RCC 7860 (cell line): ENCODE data around the gene RARG.

Experiments
- DNase-seq: peaks from one replicate; pipeline ENCODE4 v3.0.0-alpha.2; 2015; ENCODE audit warnings: low spot score
- FAIRE-seq: peaks from 2 replicates; lab custom pipeline; 2012; peaks lifted over from hg19 to GRCh38; lab: Jason Lieb, UNC

RARG gene

DNA sequence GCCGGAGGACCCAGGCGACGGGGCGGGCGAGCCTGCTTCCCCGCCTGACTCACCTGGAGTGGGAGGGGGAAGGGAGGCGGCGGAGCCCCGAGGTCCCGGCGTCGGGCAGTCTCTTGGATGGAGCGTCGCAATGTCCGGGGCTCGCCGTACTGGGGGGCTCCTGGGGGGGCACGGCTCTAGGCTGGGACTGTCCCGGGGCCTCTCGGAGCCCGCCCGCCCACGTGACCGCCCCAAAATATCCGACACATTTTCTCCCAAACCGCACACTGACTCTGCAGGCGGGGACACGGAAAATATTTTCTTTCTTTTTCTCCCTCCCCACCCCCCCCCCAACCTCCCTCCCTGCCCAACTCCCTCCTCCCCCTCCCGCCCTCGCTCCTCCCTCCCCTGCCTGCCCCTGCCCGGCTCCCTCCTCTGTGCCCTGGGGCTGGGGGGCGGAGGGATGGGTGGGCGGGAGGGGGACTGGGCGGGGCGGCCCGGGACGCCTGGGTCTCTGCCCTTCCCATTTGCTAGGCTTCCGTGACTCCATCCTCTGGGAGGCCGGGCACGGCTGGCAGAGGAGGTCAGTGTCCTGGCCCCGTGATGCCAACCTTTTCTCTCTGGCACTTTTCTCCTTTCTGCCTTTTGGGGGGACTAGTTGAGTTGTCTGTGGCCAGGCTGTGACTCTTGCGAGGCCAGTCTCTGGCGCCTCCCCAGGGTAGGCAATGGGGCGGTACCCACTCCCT, at the start of gene RARG:
Gene RARG, minus strand, starts transcription at position 289 of the 725 bp plus-strand sequence. CDS start 4,664 bp downstream, outside the sequence.
- FAIRE-seq (no peak), DNase-seq (peak; percentile 24)

DNA sequence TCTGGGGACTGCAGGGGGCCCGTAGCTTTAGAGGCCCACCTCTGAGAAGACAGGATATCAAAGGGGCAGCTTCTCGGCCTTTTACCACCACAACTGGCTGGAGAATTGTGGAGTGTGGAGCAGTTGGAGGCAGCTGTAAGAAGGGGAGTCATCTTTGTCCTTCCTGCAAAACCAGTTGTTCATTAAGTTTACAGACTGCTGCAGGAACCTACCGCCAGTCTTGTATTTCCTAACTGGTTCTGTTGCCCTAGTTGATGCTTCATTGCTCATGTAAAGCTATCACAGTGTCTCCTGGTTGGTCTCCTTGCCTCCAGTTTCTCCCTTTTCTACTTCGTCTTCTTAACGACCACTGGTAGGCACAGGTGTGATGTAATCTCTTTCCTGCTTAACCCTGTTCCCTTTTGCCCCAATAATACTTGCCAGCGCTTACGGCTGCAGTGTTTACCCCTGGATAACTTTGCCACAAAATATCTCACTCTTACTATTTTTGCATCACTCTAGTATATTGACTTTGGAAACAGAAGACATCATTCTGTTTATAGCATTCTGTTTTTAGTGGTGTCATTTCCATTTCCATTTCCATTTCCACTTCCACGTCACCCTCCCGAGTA, 48.0 kb upstream of the RARG start:
- FAIRE-seq (no peak), DNase-seq (no peak)

DNA sequence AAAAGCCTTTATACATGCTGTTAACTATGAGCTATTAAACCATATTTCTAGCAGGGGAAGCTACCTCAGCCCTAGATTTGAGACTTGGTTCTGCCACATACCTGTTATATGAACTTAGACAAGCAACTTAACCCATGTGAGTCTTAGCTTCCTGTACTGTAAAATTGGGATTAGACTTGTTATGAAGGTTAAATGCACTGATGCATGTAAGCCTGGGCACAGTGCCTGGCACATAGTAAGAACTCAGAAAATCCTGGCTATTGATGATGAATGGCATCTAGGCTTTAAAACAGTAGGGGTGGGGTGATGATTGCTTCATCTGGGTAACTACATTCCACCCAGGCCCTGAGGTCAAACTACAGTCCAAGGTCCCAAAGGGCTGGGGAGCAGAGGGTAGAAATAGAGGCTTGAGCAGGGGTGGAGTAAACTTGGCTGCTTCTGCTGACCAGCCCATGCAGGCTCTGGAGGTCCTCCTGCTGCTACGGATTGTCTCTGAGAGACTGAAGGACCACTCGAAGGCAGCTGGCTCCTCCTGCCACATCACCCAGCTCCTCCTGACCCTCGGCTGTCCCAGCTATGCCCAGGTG, 47.4 kb upstream of the RARG start:
- no peak for FAIRE-seq

DNA sequence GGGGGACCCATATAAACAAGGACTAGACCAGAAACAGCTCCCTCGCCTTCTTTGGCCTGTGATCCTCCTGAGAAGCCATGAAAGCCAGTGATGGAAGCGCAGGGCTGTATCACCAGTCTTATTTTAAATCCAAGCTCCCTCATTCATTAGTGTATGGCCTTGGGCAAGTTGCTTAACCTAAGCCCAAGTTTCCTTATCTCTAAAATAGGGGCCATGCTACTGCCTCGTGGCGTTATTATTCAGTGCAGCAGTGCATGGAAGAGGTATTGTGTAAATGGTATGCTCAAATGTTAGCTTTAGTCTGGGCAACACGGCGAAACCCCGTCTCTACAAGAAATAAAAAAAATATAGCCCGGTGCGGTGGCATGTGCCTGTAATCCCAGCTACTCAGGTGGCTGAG, 46.0 kb upstream of the RARG start:
- FAIRE-seq (no peak), DNase-seq (no peak)

More for the DNA sequence above, 47.4 kb upstream of the RARG start:
- DNase-seq, result no peak

DNA sequence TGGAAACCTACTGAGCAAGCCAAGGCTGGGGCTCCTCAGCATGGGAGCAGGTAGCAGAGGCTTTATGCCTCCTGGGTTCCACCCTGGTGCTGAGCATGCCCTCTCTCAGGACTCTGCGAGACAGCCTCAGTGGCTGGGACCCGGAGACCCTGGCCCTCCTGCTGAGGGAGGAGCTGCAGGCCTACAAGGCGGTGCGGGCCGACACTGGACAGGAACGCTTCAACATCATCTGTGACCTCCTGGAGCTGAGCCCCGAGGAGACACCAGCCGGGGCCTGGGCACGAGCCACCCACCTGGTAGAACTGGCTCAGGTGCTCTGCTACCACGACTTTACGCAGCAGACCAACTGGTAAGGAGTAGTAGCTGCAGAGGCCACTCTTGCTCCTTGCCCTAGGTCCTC, 44.5 kb upstream of the RARG start:
- FAIRE-seq, result no peak
- DNase-seq, result no peak

DNA sequence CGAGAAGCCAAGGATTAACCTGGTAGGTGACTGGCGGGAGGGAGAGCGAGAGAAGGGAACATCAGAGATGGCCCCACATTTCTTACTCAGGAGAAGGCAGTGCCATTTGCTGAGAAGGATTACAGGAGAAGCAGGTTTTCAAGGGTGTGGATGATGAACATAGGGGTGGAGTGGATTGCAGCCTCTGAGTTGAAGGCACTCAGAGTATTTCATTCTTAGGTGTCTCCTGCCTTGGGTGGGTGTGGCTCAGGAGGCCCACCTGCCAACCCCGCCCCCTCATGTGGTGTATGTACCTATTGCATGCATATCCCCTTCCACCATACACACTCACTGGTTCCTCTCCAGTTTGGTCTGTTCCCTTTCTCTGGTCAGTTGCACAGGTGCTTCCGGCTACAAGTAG, 42.4 kb upstream of the RARG start:
- no peak for DNase-seq
- no peak for FAIRE-seq

DNA sequence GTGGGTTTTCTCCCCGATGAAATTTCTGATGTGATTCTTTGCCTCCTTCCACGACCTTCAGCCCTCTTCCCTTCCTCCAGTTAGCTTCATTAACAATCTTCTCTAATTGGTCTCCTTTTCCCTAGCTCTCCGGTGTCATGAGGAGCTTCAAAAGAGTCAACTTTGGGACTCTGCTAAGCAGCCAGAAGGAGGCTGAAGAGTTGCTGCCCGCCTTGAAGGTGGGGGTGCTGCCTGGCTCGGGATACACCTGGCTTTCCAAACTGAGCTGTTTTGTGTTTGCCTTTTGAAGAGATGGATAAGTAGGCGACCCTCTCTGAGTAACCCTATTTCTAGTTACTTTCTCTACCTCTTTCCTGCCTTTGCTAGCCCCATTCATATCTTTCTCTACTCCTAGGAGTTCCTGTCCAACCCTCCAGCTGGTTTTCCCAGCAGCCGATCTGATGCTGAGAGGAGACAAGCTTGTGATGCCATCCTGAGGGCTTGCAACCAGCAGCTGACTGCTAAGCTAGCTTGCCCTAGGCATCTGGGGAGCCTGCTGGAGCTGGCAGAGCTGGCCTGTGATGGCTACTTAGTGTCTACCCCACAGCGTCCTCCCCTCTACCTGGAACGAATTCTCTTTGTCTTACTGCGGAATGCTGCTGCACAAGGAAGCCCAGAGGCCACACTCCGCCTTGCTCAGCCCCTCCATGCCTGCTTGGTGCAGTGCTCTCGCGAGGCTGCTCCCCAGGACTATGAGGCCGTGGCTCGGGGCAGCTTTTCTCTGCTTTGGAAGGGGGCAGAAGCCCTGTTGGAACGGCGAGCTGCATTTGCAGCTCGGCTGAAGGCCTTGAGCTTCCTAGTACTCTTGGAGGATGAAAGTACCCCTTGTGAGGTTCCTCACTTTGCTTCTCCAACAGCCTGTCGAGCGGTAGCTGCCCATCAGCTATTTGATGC, 36.9 kb upstream of the RARG start:
- no peak for FAIRE-seq
- no peak for DNase-seq

DNA sequence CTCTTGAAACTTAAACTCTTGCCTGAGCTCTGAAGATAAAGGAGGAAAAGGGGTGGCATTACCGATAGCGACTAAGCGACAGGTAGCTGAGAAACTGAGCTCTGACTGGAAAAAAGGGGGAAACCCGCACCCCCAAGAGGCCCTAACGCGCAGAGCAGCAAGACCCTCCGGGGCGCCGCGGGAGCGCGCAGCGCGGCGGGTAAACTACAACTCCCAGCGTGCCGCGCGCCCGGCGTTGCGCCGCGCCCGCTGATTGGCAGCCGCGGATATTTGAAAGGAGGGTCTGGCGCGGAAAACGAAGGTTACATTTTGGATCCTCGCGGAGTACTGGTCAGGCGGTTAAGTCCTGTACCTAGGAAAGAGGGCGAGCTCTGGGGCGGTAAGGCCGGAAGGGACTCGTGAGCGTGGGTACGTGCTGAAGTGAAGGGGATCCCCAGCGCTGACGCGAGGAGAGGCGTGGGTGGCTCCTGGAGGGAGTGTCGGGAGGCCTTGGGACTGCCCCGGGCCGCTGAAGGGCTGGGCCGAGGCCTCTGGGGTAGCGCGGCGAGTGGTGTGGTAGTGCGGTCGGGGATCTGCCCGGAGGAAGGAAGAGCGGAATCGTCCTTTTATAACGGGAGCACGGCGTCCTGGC, 36.1 kb upstream of the RARG start, which contains the start of gene ESPL1:
Gene ESPL1, plus strand, starts transcription at position 301 of the 631 bp plus-strand sequence. CDS start 468 bp downstream, outside the sequence.
- DNase-seq, result peak; percentile 56
- no peak for FAIRE-seq

DNA sequence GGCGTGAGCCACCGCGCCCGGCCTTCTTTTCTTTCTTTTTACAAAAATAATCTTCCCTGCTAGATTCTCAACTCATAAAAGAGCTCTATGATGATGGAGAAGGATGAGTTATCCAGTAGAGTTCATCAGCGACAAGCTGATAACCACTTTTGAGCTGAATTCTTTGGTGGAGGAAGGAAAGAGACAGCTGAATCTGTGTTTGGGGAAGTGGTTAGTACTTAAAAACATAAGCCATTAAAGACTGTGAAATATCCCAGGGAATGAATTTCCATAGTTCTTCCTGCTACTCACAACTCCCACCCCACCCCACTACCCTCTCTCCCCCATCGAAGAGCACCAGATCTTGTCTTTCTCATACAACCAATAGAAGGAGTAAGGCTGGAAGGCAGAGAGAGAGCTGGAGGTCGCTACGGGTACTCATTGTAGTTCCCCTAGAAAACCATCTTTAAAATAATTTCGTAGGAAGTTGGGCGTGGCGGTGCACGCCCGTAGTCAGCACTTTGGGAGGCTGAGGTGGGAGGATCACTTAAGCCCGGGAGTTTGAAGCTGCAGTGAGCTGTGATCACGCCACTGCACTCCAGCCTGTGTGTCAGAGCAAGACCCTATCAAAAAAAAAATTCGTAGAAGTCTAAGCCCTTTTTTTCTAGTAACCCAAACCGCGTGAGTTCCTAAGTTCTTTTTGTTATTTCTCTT, 35.4 kb upstream of the RARG start:
- FAIRE-seq (no peak), DNase-seq (no peak)

DNA sequence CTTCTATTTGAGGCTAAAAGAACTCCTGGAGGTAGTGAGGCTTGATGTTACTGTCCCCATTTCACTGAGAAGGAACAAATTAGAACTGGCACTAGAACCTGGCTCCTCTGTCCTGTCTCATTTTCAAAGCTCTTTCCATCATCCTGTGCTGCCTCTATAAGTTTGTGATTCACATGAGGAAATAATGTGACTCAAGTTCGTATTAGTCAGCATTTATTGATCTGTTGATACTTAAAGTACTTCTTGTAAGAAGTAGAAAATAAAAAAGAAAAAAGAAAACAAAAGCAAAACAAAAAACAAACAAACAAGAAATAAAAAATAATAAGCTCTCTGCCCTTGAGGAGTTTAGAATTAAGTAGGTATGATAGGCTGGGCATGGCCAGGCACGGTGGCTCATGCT, 33.8 kb upstream of the RARG start:
- DNase-seq (no peak), FAIRE-seq (no peak)

DNA sequence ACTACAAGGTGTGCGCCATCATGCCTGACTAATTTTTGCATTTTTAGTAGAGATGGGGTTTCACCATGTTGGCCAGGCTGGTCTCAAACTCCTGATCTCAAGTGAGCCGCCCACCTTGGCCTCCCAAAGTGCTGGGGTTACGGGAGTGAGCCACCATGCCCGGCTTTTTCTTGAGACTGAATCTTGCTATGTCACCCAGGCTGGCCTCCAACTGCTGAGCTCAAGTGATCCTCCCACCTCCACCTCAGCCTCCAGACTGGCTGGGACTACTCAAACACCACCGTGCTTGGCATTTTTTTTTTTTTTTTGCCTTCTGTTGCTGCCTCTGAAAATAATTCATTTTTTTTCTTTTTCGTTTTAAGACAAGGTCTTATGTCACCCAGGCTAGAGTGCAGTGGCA, 27.9 kb upstream of the RARG start:
- FAIRE-seq, result no peak

DNA sequence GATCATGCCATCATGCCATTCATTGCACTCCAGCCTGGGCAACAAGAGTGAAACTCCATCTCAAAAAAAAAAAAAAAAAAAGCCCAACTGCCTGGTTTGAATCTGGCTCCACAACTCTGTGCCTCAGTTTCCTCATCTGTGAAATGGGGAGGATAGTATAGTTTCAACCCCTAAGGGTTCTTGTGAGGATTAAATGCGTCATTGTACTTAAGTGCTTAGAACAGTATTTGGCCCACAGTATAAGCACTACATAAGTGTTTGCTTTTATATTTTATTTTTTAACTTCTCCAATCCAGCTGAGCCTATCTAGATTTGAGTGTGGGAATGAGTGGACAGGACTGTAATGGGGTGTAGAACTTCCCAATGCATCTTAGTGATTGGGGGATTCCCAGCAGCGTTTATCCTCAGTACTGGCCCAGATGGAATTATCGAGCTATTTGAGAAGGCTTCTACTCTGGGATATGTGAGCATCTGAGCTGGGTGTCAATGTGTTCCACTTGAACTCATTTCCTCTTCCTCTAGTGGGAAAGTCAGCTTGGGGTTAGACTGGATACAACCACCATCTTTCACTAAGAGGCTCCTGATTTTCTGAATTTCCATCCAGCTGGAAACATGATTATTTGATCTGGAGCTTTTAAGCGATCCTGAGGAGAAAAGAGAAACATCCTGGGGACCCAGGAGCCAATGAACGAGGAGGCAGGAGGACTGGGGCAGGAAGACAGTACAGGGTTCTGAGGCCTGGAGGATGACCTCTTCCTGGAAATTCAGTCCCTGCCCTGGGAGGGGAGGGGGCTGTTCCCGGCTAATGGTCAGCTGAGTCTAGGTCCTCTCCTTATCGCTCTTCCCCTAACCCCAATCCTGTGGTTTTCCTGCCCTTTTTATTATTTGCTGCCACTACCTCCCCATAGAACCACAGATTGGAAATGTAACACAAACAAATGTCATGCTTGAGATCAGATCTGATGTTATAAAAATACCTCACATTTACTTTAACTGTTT, 26.8 kb upstream of the RARG start:
- FAIRE-seq, result no peak
- DNase-seq, result no peak

More for the DNA sequence above, 27.9 kb upstream of the RARG start:
- DNase-seq, result no peak

DNA sequence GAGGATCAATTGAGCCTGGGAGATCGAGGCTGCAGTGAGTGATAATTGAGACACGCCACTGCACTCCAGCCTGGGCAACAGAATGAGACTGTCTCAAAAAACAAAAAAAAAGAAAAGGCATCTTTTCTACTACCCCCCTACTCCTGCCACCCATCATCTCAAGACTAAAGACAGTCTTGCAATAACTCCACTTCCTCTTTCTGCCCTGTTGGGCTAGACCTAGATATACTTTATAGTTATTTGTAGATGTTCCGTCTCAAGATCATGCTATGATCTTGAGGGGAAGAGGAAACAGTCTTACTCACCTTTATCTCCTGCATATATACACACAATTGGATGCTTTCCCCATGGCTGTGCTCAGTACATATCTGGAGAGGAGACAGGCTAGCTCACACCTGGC, 24.0 kb upstream of the RARG start:
- DNase-seq (no peak), FAIRE-seq (no peak)

DNA sequence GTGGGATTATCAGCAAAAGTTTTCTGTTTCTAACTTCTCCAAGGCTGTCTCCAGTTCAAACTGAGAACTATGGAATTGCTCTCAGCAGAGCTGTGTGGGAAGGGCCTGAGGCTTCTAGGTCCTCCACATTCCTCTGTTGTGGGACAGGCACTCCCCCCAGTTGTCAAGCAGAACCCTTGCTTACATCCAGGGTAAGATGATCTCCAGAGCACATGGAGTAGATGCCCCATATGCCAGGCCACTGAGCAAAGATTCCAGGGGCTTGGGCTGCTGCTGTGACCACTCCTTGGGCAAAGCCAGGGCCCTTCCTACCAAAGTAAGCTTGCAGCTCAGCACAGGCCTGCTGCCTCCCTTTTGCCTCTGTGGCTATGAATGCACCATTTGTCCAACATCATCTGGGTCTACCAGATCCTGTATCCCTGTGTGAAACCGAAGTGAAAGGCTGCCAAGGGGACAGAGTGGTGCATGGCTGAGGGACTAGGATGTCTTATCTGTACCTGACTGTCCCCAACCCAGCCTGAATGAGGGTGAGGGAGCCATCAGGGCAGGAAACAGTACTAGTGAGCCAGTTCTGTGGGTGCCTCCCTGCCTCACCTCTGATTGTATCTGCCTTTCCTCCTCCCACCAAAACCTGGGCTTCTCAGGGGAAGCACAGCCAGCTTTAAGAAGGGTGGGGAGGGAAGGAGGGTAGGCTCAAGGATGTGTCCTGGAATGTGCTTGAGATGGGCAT, 23.0 kb upstream of the RARG start:
- DNase-seq, result no peak

DNA sequence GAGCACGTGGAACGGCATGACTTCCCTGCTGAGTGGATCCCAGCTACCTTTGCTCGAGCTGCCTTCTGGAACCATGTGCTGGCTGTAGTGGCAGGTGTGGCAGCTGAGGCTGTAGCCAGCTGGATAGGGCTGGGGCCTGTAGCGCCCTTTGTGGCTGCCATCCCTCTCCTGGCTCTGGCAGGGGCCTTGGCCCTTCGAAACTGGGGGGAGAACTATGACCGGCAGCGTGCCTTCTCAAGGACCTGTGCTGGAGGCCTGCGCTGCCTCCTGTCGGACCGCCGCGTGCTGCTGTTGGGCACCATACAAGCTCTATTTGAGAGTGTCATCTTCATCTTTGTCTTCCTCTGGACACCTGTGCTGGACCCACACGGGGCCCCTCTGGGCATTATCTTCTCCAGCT, 21.3 kb upstream of the RARG start:
- FAIRE-seq (no peak), DNase-seq (no peak)

More for the DNA sequence above, 23.0 kb upstream of the RARG start:
- no peak for FAIRE-seq

DNA sequence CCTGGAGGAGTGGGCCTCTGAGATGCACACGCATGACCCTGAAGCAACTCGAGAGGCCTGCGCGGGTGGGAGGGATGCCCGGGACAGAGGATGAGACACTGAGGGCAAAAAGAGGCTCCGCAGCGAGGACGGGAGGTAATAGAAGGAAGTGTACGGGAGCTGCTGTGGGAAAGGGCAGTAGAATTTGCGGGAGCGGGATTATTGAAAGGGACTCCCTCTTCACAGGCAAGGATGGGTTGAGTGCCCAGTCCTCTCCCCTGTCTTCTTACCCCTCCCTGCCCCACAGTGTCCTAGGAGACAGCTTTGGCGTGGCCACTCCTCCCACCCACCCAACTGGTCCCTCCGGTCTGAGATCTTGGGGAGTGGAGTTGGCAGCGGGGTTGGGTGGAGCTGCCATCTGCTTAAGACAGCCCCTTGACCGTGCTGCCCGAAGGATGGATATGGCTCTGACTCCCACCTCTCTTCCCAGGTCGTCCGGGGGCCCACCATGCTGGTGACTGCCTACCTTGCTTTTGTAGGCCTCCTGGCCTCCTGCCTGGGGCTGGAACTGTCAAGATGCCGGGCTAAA, 20.4 kb upstream of the RARG start:
- no peak for DNase-seq
- FAIRE-seq, result no peak

DNA sequence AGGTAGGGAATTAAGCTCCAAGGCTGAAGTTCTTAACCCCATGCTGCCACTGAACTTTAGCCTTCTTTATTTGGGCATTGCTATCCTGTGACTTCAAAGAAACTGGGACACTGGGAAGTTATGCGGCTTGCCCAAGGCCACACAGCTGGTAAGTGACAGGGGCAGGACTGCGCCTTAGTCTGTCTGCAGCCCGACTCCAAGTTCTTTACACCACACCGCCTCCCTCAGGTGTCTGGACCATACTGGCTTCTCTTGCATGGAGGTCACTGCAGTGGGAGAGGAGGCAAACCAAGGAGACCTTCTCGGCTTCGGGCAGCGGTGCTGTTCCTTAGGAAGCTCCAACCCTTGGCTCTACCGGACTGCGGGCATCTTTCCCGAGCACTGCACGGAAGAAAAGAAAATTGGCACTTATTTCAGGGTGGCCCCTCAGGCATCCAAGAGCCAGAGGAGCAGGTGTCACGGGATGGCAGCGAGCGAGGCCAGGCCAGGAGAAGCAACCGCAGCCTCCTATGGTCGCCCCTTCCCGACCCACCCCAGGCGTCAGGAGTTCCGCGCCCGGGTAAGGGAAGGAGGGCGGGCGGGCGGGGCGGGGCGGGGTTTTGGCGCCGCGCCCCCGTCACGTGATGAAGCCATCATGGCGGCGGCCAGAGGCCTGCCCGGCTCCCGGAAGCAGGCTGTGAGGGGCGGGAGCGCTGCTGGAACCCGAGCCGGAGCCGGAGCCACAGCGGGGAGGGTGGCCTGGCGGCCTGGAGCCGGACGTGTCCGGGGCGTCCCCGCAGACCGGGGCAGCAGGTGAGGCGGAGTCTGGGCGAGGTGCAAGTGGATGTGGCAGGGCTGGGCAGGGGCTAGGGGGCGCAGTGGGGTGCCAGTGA, 19.7 kb upstream of the RARG start:
- peak; percentile 43 for DNase-seq
- FAIRE-seq, result no peak
